GM12891 (cell line): ENCODE measurements around the gene PAK5.

Experiments used
- DNase-seq: peaks from one replicate; pipeline ENCODE4 v3.0.0; 2011; ENCODE audit warnings: low spot score; ENCODE audit not compliant: insufficient read length
- FAIRE-seq: peaks from 2 replicates; lab custom pipeline; 2011; peaks lifted over from hg19 to GRCh38; lab: Jason Lieb, UNC
- PAX5 ChIP-seq: IDR thresholded peaks from 2 replicates; pipeline ENCODE4 v1.6.1; 2011; ENCODE audit warnings: low read length, moderate library complexity, mild to moderate bottlenecking; ENCODE audit not compliant: insufficient read depth, severe bottlenecking
- POLR2A ChIP-seq: IDR thresholded peaks from 2 replicates; pipeline ENCODE4 v1.6.1; 2011; ENCODE audit warnings: low read depth, low read length, control low read depth
- POLR2AphosphoS5 ChIP-seq: IDR thresholded peaks from 2 replicates; pipeline ENCODE4 v1.6.1; 2011; ENCODE audit warnings: low read depth, low read length, control low read depth
- POU2F2 ChIP-seq: IDR thresholded peaks from 2 replicates; pipeline ENCODE4 v1.6.1; 2011; ENCODE audit warnings: low read depth, mild to moderate bottlenecking, control low read depth, low read length, moderate library complexity
- SPI1 ChIP-seq: IDR thresholded peaks from 2 replicates; pipeline ENCODE4 v1.6.1; 2011; ENCODE audit warnings: low read depth, low read length, control low read depth
- TAF1 ChIP-seq: IDR thresholded peaks from 2 replicates; pipeline ENCODE4 v1.6.1; 2011; ENCODE audit warnings: low read depth, low read length, control low read depth

PAK5 gene

DNA sequence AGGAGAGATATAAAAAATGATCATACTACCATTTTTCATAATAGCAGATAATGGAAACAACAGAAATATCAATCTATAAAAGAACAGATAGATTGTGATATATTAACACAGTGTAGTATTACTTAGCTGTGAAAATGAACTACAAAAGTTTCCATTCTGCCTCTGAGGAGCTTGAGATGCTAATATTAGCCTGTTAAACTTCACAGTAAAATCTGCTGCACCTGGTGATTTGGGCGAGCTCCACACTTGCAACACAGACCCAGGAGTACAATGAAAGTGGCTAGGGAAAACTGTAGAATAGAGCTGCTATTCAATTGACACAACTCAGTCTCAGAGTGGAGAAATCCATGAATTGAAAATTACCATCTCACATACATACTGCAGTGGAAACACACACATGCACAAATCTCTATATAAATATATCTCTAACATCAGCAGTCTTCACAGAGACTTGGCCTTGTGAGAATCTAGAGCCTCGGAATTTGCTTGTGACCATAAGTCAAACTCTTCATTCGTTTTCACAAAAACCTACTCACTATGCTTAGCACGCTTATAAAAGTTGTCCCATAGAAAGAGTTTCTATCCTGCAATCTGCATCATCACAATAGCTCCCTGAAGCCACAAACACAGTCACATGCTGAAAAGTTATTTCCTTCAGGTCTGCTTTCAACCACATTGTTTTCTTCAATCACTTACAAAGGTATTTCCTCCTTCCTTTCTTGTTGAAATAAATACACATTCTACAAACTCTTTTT lies 133.0 kb downstream of the PAK5 start:
- DNase-seq (no peak), FAIRE-seq (no peak)
- no peak for TF ChIP-seq PAX5
- no peak for TF ChIP-seq POLR2AphosphoS5
- TF ChIP-seq POLR2A, result no peak
- TF ChIP-seq TAF1, result no peak
- TF ChIP-seq POU2F2, result no peak
- no peak for TF ChIP-seq SPI1

DNA sequence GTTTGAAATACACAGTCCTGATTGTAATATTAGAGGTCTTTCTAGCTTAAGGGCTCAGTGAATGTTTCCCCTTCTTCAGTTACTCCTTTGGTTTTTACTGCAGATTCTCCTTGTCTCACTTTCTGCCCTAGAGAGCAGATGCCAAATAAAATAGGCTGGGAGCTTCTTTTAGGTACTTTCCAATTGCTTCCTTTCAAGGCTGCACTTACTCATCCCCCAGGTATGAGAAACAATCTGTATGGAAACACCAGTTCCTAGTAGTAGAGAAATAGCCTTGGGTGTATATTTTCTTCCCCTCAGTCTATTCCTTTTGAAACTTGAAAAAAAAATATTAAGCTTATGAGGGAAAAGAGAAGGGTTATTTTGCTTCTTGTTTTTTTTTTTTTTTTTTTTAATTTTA lies 139.7 kb downstream of the PAK5 start:
- FAIRE-seq, result no peak
- no peak for DNase-seq
- TF ChIP-seq TAF1, result no peak
- TF ChIP-seq SPI1, result no peak
- no peak for TF ChIP-seq POU2F2
- no peak for TF ChIP-seq POLR2A
- TF ChIP-seq POLR2AphosphoS5, result no peak
- no peak for TF ChIP-seq PAX5

DNA sequence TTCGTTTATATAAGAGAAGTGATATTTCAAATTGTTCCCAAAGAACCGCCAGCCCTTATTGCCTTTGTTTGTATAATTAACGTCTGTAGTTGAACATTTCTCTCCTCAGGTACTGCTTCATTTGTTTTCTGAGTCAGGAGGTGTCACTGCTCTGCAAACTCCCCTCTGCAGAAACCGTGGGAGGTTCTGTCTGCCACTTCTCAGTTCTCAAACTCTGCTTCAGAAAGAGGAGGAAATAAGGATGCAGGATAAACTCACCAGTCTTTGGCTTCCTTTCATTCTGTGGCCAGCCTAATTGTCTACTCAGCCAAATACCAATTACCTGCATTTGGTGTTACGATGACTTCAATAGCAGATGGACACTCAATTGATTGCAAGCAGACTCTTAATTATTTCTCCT lies 149.8 kb downstream of the PAK5 start:
- FAIRE-seq, result no peak
- TF ChIP-seq PAX5 (no peak), POLR2A (no peak), POU2F2 (no peak), SPI1 (no peak), TAF1 (no peak), POLR2AphosphoS5 (no peak)

DNA sequence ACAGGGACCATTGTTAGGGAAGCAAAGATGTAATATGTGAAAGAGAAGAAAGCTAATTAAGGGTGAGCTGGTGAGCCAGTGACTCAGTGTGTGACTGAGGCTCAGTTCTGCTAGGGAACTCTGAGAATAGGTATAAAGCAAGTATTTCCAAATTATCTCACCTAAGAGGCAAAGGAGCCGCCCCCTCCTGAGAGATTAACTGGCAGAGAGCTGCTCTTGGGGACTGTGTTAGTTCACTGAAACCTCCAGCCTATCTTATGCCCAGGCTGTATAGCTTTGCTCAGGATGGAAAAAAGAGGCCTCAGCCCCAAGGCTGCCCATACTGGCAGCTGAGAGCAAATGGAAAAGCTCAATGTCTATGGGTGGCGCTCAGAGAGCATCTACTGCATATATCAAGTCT lies 152.0 kb downstream of the PAK5 start:
- TF ChIP-seq TAF1, result no peak
- no peak for TF ChIP-seq PAX5
- no peak for TF ChIP-seq POLR2A
- no peak for TF ChIP-seq POU2F2
- TF ChIP-seq SPI1, result no peak
- TF ChIP-seq POLR2AphosphoS5, result no peak
- FAIRE-seq, result no peak
- no peak for DNase-seq

More for the DNA sequence above, 149.8 kb downstream of the PAK5 start:
- DNase-seq, result no peak

- DNase-seq (no peak), FAIRE-seq (no peak)
- TF ChIP-seq POLR2AphosphoS5, result no peak
- TF ChIP-seq PAX5, result no peak
- TF ChIP-seq POU2F2, result no peak
- TF ChIP-seq POLR2A, result no peak
- TF ChIP-seq TAF1, result no peak
- TF ChIP-seq SPI1, result no peak
Measured at GRCh38 chr20:9686455-9686854, 152.4 kb downstream of the PAK5 start.

DNA sequence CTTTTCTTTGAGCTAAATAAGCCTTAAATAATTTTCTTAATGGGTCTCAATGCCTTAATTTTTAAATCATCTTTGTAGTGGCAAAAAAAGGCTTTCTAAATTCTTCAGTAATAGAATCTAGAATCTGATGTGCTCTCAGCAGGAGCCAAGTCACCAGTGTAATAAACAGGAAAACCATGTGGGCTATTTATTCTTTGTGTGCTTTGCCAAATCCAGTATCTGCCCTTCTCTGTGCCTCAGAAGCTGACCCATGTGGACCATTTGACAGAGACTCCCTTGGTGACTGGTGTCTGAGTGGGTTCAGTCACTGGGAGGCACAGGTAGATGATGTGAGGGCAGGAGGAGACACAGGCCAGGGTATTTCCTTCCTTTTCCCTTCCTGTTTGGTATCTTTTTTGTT lies 152.9 kb downstream of the PAK5 start:
- DNase-seq (no peak), FAIRE-seq (no peak)
- no peak for TF ChIP-seq SPI1
- TF ChIP-seq POLR2A, result no peak
- no peak for TF ChIP-seq PAX5
- no peak for TF ChIP-seq POLR2AphosphoS5
- no peak for TF ChIP-seq TAF1
- no peak for TF ChIP-seq POU2F2

DNA sequence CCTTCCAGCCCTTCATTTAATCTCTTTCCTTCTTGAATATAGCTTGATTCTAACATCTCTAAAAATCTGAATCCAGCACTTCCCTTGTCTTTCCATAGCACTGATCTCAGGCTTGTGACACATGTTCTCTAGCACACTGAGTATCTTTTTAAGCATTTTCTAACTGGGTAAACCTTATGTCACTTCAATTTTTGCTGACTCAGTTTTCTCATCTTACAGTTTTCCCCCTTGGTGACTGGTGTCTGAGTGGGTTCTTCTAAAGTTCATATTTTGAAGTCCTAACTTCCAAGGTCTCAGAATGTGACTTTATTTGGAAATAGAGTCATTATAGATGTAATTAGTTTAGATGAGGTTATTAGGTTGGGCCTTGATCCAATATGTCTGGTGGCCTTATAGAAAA lies 153.9 kb downstream of the PAK5 start:
- DNase-seq (no peak), FAIRE-seq (no peak)
- TF ChIP-seq POU2F2, result no peak
- TF ChIP-seq POLR2A, result no peak
- no peak for TF ChIP-seq PAX5
- no peak for TF ChIP-seq SPI1
- no peak for TF ChIP-seq TAF1
- TF ChIP-seq POLR2AphosphoS5, result no peak

- DNase-seq (no peak), FAIRE-seq (no peak)
- TF ChIP-seq POU2F2, result no peak
- no peak for TF ChIP-seq POLR2AphosphoS5
- no peak for TF ChIP-seq TAF1
- TF ChIP-seq POLR2A, result no peak
- TF ChIP-seq SPI1, result no peak
- no peak for TF ChIP-seq PAX5
Measured at GRCh38 chr20:9677100-9677623, 161.7 kb downstream of the PAK5 start.

GRCh38 chr20:9672981-9673380 lies 165.9 kb downstream of the PAK5 start:
- DNase-seq (no peak), FAIRE-seq (no peak)
- TF ChIP-seq TAF1, result no peak

DNA sequence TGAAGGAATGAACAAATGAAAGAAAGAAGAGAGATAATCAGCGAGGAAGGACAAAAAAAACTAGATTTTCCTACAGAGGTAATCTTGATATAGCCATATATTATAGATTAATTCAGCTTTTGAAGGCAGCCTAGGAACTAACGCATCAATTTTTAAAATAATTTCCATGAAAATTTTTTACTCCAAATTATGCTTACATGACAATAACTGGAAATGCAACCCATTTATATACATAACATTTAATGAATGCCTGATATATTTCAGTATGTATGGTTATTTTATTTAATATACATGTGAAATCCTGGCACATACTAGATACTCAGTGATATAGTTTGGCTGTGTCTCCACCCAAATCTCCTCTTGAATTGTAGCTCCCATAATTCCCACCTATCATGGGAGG lies 166.8 kb downstream of the PAK5 start:
- FAIRE-seq (no peak), DNase-seq (no peak)
- TF ChIP-seq POLR2A (no peak), PAX5 (no peak), TAF1 (no peak), POLR2AphosphoS5 (no peak), SPI1 (no peak), POU2F2 (no peak)
